ENCODE results near the gene ZKSCAN2. TPM values are rescaled to one million over a fixed set of nuclear protein-coding genes. Genes with fewer than 3 reads are reported as not detected.
A peak's percentile ranks its signal among the peaks of the same experiment; 100 is the strongest.

Gene ZKSCAN2
- 1 to 10 TPM; 1.8 to 4.0 TPM for total RNA-seq

- WGBS, 2 donors: 0 to 3% methylated on average over 8 to 53 of the region's 69 CpGs
- DNase-seq (peak; percentile 90 to 94 (median 92)), ATAC-seq (peak; percentile 95)
- intact Hi-C loops (cut with DNase I): no loop called here
- peaks cover 0 to 5% of the 10 kb centered on the region in 2 donors for H3K36me3 ChIP-seq (replicated peaks in 1 of 2; ENCODE audit: insufficient read depth in 1 of 2, low read depth in 2 of 2)
- peak within 1 kb of the TSS; percentile 47 to 59 for H3K4me3 ChIP-seq
- H3K9me3 ChIP-seq: no peaks in the 10 kb centered on the region
- TF ChIP-seq CTCF (IDR thresholded peaks at IDR 0.05) (no peak), POLR2A (IDR thresholded peaks at IDR 0.05) (peak; percentile 91 to 92 (median 92))
- H3K27me3 ChIP-seq: no peaks in the 10 kb centered on the region
- peaks cover 31% of the 10 kb centered on the region for H3K4me1 ChIP-seq
- H3K27ac ChIP-seq: peak within 1 kb of the TSS; percentile 92 to 99 (median 96)
These were observed at the start of gene ZKSCAN2 for GRCh38 chr16:25257470-25257955. TSS of gene ZKSCAN2 (minus strand) at chr16:25257845. CDS start at chr16:25257127, 718 bp downstream.

GRCh38 chr16:25299792-25300590 lies 42.3 kb upstream of the ZKSCAN2 start:
- TF ChIP-seq CTCF (IDR thresholded peaks at IDR 0.05) (no peak), POLR2A (IDR thresholded peaks at IDR 0.05) (no peak)
- Histone ChIP-seq H3K27ac (no peak overlapping the region), H3K36me3 (replicated peaks in 1 of 2; ENCODE audit: insufficient read depth in 1 of 2, low read depth in 2 of 2) (no peaks in the 10 kb centered on the region), H3K27me3 (no peaks in the 10 kb centered on the region), H3K4me1 (no peaks in the 10 kb centered on the region), H3K4me3 (no peak overlapping the region), H3K9me3 (no peaks in the 10 kb centered on the region)
- intact Hi-C loops (cut with DNase I): no loop called here
- DNase-seq: no peak
- ATAC-seq: no peak
- WGBS, 2 donors: 45 to 50% methylated on average over 4 of the region's 4 CpGs

- H3K36me3 ChIP-seq (replicated peaks in 1 of 2; ENCODE audit: insufficient read depth in 1 of 2, low read depth in 2 of 2): no peaks in the 10 kb centered on the region
- no peak for ATAC-seq
- TF ChIP-seq CTCF (IDR thresholded peaks at IDR 0.05) (no peak), POLR2A (IDR thresholded peaks at IDR 0.05) (no peak)
- no peaks in the 10 kb centered on the region for H3K9me3 ChIP-seq
- H3K27ac ChIP-seq: no peak overlapping the region
- intact Hi-C loops (cut with DNase I): no loop called here
- H3K4me1 ChIP-seq: no peaks in the 10 kb centered on the region
- no peak for DNase-seq
- H3K4me3 ChIP-seq: no peak overlapping the region
- WGBS, 2 donors: 27 to 32% methylated on average over 5 of the region's 5 CpGs
- H3K27me3 ChIP-seq: no peaks in the 10 kb centered on the region
These were observed 40.7 kb upstream of the ZKSCAN2 start for GRCh38 chr16:25298165-25298872.

DNA sequence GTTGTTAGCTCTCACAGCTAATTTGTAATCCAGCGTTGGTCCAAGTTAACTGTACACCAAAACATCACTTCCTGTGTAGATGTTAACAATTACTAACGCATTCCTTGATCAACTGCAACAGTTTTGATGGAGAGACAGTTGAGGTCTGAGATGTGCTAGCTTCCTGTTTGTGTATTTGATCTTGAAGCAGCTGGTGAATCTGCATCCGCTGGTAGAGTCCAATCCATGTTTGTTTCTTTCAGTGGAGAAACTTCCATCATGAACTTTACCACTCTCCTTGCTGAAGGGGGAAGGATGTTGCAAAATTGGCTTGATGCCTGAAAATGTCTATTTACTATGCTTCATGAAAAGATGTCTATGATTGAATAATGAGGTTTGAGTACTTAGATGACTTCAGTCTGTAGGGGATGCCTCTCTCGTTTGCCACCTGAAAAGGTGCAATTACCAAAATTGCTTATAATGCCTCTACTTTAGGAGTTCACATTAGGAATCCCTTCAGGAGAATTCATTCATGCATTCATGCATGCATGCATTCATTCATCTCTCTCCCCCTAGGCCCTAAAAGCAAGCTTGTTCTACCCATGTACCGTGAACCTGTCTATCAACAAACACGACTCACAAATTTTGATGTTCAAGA lies 39.6 kb upstream of the ZKSCAN2 start:
- Histone ChIP-seq H3K36me3 (replicated peaks in 1 of 2; ENCODE audit: insufficient read depth in 1 of 2, low read depth in 2 of 2) (no peaks in the 10 kb centered on the region), H3K9me3 (no peaks in the 10 kb centered on the region), H3K4me1 (no peaks in the 10 kb centered on the region), H3K27ac (no peak overlapping the region), H3K4me3 (no peak overlapping the region), H3K27me3 (no peaks in the 10 kb centered on the region)
- no peak for ATAC-seq
- 68 to 74% methylated on average over 6 of the region's 6 CpGs for WGBS, 2 donors
- no peak for TF ChIP-seq CTCF (IDR thresholded peaks at IDR 0.05)
- no peak for TF ChIP-seq POLR2A (IDR thresholded peaks at IDR 0.05)
- intact Hi-C loops (cut with DNase I): no loop called here
- DNase-seq: no peak

Data from body of pancreas (tissue), 4 donors.